Endothelial cell (in vitro differentiated cells): ENCODE measurements around the gene SLC35F4. TPM values are rescaled to one million over a fixed set of nuclear protein-coding genes. Genes with fewer than 3 reads are reported as not detected.

Source experiments
- DNase-seq: peaks from one replicate; pipeline ENCODE4 v3.0.0; 2021; ENCODE audit warnings: low spot score
- H3K27ac Mint-ChIP-seq: one replicate; pipeline ENCODE4 v1.8.0; 2021; ENCODE audit warnings: mixed read lengths, inconsistent platforms; ENCODE audit not compliant: unreplicated experiment
- H3K27me3 Mint-ChIP-seq: one replicate; pipeline ENCODE4 v1.8.0; 2021; ENCODE audit warnings: mild to moderate bottlenecking, moderate library complexity, mixed read lengths, inconsistent platforms; ENCODE audit not compliant: unreplicated experiment
- H3K36me3 Mint-ChIP-seq: one replicate; pipeline ENCODE4 v1.8.0; 2021; ENCODE audit warnings: mild to moderate bottlenecking, low read depth, mixed read lengths, inconsistent platforms; ENCODE audit not compliant: unreplicated experiment
- H3K4me1 Mint-ChIP-seq: one replicate; pipeline ENCODE4 v1.8.0; 2021; ENCODE audit warnings: mild to moderate bottlenecking, mixed read lengths, inconsistent platforms; ENCODE audit not compliant: unreplicated experiment
- H3K4me3 Mint-ChIP-seq: one replicate; pipeline ENCODE4 v1.8.0; 2021; ENCODE audit warnings: mild to moderate bottlenecking, mixed read lengths, inconsistent platforms; ENCODE audit not compliant: unreplicated experiment
- H3K9me3 Mint-ChIP-seq: one replicate; pipeline ENCODE4 v1.8.0; 2021; ENCODE audit warnings: mixed read lengths, inconsistent platforms; ENCODE audit not compliant: unreplicated experiment
- total RNA-seq: library from RNA; stranded (reverse); fragmentation: NEBNext Ultra II Directional; extraction: Animal tissue kit (Norgen Biotek cat#: 25700); gene quantifications from one replicate; pipeline ENCODE4 v1.2.1, GENCODE V29; 2021; ENCODE audit not compliant: unreplicated experiment
- TF ChIP-seq, protein P1 (sequence below): fragments of 200-600 bp; sonication (generic); IDR thresholded peaks from one replicate; pipeline ENCODE4 v1.5.0; 2021; ENCODE audit warnings: antibody characterized with exemption; ENCODE audit not compliant: unreplicated experiment

The SLC35F4 gene
- total RNA-seq, 1 donor from 2014 or later = not detected

GRCh38 chr14:57834961-57835360, 30.9 kb downstream of the SLC35F4 start:
- Mint-ChIP-seq H3K4me1 (peaks cover 2% of the 10 kb centered on the region), H3K36me3 (no peaks in the 10 kb centered on the region), H3K27ac (no peak overlapping the region), H3K9me3 (no peaks in the 10 kb centered on the region), H3K4me3 (no peak overlapping the region), H3K27me3 (no peaks in the 10 kb centered on the region)
- DNase-seq = no peak
- TF ChIP-seq, protein P1, sequence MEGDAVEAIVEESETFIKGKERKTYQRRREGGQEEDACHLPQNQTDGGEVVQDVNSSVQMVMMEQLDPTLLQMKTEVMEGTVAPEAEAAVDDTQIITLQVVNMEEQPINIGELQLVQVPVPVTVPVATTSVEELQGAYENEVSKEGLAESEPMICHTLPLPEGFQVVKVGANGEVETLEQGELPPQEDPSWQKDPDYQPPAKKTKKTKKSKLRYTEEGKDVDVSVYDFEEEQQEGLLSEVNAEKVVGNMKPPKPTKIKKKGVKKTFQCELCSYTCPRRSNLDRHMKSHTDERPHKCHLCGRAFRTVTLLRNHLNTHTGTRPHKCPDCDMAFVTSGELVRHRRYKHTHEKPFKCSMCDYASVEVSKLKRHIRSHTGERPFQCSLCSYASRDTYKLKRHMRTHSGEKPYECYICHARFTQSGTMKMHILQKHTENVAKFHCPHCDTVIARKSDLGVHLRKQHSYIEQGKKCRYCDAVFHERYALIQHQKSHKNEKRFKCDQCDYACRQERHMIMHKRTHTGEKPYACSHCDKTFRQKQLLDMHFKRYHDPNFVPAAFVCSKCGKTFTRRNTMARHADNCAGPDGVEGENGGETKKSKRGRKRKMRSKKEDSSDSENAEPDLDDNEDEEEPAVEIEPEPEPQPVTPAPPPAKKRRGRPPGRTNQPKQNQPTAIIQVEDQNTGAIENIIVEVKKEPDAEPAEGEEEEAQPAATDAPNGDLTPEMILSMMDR = no peak

DNA sequence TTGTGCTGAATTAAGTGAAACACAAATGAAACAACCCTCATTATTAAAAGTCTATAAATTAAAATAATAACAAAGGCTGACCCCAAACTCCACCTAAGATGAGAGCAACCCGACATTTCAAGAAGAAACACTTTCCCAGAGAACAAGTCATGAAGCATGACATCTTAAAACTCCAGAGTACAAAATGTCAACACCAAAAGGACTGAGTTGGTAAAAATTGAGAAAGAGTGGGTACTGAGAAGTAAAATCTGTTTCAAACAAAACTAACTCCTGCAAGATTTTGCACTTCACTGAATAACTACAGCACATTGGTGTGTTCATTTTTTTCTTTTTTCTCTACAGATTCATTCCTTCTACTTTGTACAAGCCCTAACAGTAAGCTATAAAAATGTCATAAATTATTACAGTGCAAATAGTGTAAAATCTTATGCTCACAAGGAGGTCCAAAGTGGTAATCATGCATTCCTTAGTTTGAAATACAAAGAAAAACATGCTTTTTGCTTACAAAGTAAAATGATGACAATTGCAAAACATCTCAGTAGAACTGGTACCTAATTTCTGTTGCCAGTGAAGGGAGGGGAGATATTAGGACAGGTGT, 31.8 kb downstream of the SLC35F4 start:
- DNase-seq = no peak
- H3K4me3 Mint-ChIP-seq = no peak overlapping the region
- H3K27ac Mint-ChIP-seq = no peak overlapping the region
- no peaks in the 10 kb centered on the region for H3K36me3 Mint-ChIP-seq
- peaks cover 2% of the 10 kb centered on the region for H3K4me1 Mint-ChIP-seq
- TF ChIP-seq, protein P1 = no peak
- no peaks in the 10 kb centered on the region for H3K9me3 Mint-ChIP-seq
- no peaks in the 10 kb centered on the region for H3K27me3 Mint-ChIP-seq

- no peaks in the 10 kb centered on the region for H3K27me3 Mint-ChIP-seq
- H3K4me3 Mint-ChIP-seq = no peak overlapping the region
- H3K36me3 Mint-ChIP-seq = no peaks in the 10 kb centered on the region
- H3K9me3 Mint-ChIP-seq = no peaks in the 10 kb centered on the region
- H3K4me1 Mint-ChIP-seq = peaks cover 2% of the 10 kb centered on the region
- no peak overlapping the region for H3K27ac Mint-ChIP-seq
- TF ChIP-seq, protein P1 = no peak
- no peak for DNase-seq
Measured at GRCh38 chr14:57833323-57833722, 32.6 kb downstream of the SLC35F4 start.

DNA sequence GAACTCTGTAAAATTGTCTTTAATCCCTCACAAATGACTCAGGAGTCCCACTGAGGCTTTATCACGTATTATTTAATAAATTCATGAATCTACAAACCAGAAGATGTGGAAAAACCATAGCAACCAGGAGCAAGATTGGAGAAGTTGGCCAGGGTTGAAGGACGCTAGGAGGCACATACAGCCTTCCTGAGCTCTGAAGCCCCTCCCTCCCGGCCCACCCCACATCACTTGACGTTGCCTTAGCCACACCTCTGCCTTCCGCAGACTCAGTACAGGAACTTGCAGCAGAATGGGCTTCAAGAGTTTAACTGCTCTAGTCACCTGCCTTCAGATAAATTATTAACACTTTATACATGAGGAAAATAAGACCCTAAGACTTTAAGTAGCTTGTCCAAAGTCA, 33.9 kb downstream of the SLC35F4 start:
- Mint-ChIP-seq H3K4me1 (peaks cover 2% of the 10 kb centered on the region), H3K36me3 (no peaks in the 10 kb centered on the region), H3K9me3 (no peaks in the 10 kb centered on the region), H3K4me3 (no peak overlapping the region), H3K27ac (no peak overlapping the region), H3K27me3 (no peaks in the 10 kb centered on the region)
- TF ChIP-seq, protein P1 = no peak
- peak; percentile 11 for DNase-seq

DNA sequence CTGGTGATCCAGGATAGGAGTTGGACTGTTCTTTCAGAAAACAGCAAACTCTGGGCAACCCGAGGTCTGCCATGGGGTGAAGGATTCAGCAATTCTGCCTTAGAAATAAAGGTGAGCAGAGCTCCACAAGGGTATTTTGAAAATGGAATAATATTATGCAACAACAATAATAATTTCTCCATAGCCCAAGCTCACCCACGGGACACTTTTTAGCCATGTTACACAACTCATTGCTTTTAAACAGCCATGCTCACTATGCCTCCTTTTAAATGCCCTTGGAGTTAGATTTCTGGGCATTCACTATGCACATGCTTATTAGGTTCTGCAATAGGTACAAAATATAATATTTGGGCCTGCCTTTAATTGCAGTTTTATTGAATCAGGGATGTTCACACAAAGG, 37.2 kb downstream of the SLC35F4 start:
- no peak overlapping the region for H3K4me3 Mint-ChIP-seq
- no peaks in the 10 kb centered on the region for H3K9me3 Mint-ChIP-seq
- no peaks in the 10 kb centered on the region for H3K4me1 Mint-ChIP-seq
- no peak for DNase-seq
- H3K36me3 Mint-ChIP-seq = no peaks in the 10 kb centered on the region
- no peak overlapping the region for H3K27ac Mint-ChIP-seq
- TF ChIP-seq, protein P1 = peak; percentile 22
- H3K27me3 Mint-ChIP-seq = no peaks in the 10 kb centered on the region
